Left renal cortex interstitium (tissue), 4 donors: ENCODE data around the gene SH3PXD2A. TPM values are rescaled to one million over a fixed set of nuclear protein-coding genes. Genes with fewer than 3 reads are reported as not detected.
"Not testable (repeated sequence)": the region's sequence is repeated elsewhere in the genome, so short reads cannot be mapped to it uniquely, and the experiment has no call there.

Experiments
- DNase-seq, 4 donors: peaks; one replicate each; pipeline ENCODE4 v3.0.0-alpha.2; 2013; ENCODE audit warnings: low read depth in 4 of 4, low spot score in 2 of 4, missing footprints in 1 of 4
- polyA plus RNA-seq, 4 donors: library from polyadenylated mRNA; unstranded; fragments of 120-200 nt; gene quantifications; one replicate each; pipeline ENCODE4 v1.2.1, GENCODE V29; 2013; ENCODE audit not compliant: insufficient read length in 4 of 4

Gene SH3PXD2A
- polyA plus RNA-seq, 4 donors: 27.6 to 35.5 (median 29.4) TPM

DNA sequence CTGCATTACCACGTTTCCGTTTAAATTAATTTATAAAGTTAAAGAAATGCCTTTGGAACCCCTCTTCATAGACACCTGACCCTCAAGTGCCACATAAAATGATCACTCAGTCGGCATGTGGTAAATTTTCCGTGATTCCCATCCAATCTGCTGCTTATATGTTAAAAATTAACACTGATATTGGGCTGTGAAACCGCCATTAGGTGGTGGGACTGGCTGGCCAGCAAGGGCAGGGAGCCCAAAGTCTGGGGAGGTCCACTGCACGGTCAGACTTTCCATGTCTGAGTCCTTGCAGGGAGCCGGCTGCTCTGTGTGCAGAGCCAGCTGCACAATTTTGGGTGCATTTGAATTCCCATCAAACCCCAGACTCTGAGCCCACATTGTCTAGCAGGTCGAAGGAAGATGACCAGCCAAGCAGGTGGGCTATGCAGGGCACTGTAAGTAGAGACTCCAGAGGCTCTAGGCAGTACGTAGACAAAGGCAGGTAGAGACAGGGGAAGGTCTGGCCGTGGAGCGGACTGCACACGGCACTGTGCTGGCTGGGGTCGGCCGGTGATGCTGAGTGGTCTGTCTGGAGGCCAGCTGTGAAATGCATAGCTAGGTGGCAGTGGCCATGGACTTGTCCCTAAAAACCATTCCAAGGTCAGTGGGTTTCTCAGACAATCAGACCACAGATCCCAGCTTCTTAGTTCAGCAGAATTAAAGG is 122.9 kb downstream of the SH3PXD2A start:
- DNase-seq: no peak

DNA sequence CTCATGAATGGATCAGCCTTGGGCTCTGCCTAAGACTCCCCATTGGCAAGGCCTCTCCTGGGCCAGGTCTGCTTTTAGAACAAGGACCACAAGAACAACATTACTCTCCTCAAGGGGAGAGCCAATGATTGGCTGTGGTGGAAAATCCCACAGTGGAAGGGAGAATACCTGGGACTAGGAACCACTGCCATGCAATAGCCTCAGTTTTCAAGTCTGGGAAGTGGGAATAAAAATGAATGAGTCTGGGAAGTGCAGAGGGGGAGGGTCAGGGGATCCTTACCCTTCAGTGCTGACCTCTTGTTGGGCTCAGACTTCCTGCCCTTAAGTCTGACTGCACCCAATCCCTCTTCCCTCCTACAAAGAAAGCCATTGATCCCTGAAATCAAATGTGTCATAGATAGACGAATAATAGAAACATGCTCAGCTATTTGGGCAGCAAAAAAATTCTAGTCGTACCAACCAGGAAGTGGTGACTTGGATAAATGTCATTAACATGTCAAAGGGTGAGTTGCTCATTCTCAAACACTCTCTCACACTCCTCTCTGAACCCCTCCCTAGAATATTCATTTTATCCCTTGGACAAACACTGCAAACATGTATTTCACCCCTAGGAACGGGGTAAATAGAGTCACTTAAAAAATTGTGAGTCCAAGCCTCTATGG is 123.6 kb downstream of the SH3PXD2A start:
- DNase-seq: no peak

- DNase-seq: not testable (repeated sequence)
These were observed 124.3 kb downstream of the SH3PXD2A start for GRCh38 chr10:103731026-103731425.

DNA sequence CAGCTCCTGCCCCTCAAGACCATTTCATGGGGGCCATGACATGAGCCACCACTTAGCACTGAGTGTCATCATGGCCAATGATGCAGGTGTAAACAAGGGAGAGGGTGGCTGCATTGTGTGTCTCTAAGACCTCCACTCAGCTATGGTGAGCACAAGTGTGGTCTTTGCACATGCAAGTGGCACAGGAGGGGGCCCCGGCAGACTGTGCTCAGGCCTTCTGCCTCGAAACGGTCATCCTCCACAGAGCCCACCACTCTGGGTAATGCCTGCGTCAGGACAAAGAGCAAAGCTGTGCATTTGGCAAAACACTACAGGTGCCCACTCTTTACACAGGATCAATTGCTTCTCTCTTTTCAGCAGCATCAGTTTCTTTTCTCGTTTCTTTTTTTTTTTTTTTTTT is 125.5 kb downstream of the SH3PXD2A start:
- no peak for DNase-seq

- no peak for DNase-seq
These were observed 127.2 kb downstream of the SH3PXD2A start for GRCh38 chr10:103727991-103728689.

- no peak for DNase-seq
These were observed 127.8 kb downstream of the SH3PXD2A start for GRCh38 chr10:103727546-103727963.

DNA sequence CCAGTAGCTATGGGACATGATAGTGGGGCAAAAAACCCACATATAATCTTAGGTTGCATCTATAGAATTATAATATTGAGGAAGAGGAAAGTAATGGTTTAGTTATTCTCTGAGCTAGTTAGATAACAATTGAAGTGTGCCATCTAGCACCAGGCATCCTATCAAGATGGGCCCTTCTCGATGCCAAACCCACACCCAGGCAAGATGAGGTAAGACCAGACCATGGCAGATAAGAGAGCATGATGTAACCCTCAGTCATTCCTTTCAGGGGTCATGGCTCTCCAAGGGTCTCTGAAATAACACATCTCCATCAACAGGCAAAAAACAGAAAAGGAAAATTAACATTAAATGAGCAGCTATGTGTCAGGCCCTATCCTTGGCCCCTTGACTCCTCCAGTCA is 128.7 kb downstream of the SH3PXD2A start:
- no peak for DNase-seq

- DNase-seq: no peak
These were observed 130.1 kb downstream of the SH3PXD2A start for GRCh38 chr10:103725242-103725641.

- no peak for DNase-seq
These were observed 130.6 kb downstream of the SH3PXD2A start for GRCh38 chr10:103724771-103725170.

DNA sequence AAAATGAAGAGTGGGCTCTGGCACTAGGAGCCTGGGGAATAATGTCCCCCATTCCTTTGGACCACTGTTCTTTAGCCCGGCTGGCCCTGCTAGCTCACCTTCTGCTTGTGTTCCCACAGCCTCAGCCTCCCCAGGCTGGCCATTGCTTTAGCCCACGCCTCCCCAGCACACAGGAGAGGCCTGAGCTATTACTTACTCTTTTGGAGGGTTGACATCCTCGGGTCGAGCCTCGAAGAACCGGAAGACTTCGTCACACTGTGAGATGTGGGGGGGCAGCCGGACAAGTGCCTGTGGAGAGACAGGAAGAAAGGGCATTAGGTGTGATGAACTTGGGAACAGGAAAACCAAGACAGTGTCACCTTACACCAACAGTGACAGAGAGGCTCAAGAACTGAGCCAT is 131.3 kb downstream of the SH3PXD2A start:
- no peak for DNase-seq

GRCh38 chr10:103723557-103723956 is 131.8 kb downstream of the SH3PXD2A start:
- DNase-seq: no peak

- DNase-seq: no peak
These were observed 132.7 kb downstream of the SH3PXD2A start for GRCh38 chr10:103722632-103723031.

DNA sequence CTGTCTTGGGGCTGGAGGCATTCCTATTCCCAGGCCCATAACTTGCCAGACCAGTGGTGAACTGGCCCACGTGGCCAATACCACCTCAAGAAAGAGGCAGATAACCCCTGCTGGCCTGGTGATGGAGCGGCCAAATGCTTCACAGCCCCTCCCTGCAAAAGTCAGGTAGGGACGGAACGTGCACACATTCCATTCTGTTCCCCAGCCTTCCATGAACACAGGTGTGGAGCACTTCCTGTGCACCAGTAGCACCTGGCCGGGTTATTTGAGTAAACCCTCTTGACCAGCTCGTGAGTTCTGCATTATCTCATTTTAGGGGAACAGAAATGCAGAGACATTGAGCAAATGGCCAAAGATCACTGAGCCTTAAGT is 134.4 kb downstream of the SH3PXD2A start:
- DNase-seq: no peak

GRCh38 chr10:103720328-103720963 is 134.9 kb downstream of the SH3PXD2A start:
- no peak for DNase-seq

GRCh38 chr10:103719036-103719435 is 136.3 kb downstream of the SH3PXD2A start:
- DNase-seq: no peak

DNA sequence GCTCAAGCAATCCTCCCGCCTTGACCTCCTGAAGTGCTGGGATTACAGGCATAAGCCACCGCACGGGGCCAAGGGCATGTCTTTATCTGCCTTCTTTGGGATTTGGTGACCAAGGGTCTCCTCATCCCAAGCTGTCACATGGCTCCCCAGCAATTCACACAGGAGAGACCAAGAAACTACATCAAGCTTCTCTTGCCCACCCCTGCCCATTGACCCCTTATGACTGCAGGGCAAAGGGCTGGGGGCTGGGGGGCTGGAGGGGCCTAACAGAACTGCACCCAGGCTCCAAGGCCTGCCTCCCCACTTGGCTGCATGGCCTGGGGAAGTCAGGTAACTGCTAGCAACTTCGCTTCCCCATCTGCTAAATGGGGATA is 137.1 kb downstream of the SH3PXD2A start:
- DNase-seq: no peak

DNA sequence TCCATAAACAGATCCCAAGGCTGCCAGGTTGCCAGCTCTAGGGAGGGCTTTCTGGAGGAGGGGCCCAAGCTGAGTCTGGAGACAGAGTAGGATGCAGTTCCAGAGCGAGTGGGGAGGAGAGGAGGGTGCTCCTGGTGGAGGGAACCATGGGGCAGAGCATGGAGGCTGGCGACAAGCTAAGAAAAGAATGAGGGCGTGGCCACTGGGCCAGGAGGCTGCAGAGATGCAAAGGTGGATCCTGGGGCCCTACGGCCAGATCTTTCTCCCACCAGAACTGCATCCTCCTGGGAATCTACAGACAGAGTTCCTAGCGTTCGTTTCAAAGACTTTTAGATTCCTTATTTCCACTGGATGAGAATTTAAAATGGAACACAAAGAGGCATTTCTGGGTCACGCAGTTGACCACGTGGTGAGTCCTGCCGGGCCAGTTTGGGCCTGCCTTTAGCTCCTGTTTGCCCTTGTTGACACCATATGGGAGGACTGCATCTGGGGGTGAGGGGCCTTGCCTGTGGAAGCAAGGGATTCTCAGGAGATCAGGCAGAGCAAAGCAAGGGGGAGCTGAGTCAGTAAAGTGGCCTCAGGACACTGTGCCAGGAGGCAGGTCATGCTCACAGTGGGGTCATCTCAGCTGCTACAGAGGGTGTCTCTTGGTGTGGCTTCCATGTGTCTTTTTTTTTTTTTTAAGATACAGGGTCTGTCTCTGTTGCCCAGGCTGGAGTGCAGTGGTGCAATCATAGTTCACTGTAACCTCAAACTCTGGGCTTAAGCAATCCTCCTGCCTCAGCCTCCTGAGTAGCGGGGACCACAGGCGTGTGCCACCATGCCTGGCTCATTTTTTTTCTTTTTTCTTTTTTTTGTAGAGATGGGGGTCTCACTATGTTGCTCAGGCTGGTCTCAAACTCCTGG is 137.8 kb downstream of the SH3PXD2A start:
- no peak for DNase-seq

DNA sequence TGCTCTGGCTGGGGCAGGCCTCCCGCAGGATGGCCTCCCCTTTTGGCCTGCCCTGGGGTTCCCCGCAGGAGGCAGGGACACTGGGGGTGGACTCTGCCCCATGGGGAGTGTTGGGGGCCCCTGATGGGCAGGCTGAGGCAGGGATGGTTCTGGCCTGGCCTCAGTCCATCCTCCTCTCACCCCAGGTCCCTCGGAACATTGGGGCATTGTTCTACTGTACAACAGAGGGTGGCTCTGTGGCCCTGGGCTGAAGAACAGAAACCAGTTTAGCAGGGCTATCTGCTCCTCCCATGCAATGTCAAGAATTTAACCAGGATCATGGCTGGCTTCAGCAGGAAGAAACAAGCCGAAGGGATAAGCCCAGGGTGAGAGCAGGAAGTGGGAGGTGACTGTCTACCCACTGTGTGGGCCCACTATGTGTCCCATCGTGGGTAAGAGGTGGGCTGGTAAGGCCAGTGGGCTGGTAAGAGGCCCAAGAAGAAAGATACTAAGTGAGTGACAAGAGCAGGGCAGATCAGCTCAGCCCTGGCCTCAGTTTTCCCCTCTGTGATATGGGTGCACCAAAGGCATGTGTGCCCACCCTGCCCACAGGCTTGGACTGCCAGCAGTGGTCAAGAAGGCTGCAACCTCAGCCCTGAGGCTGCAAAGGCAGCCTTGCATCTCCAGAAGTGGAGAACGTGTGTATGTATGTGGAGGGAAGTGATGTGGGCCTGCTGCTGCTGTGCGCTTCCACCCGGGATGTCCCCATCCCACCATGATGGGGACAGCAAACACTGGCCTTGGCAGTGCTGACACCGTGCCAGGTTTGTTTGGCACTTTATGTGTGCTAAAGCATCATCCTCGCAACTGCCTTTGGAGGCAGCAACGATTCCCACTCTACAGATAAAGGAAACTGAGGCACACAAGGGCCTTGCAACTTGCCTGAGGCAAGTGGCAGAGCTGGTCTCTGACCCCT is 138.9 kb downstream of the SH3PXD2A start:
- DNase-seq: no peak

GRCh38 chr10:103715430-103715829 is 139.9 kb downstream of the SH3PXD2A start:
- no peak for DNase-seq
